Measurements from ENCODE around the gene MSANTD7.
"Not testable (repeated sequence)": the region's sequence is repeated elsewhere in the genome, so short reads cannot be mapped to it uniquely, and the experiment has no call there.

The MSANTD7 gene

GRCh38 chr10:14837003-14837756 lies 926 bp upstream of the MSANTD7 start:
- DNase-seq (ENCODE audit: low spot score), result peak; percentile 8

- DNase-seq (ENCODE audit: low spot score), result no peak
Observed at GRCh38 chr10:14838582-14839304, 637 bp downstream of the MSANTD7 start.

DNA sequence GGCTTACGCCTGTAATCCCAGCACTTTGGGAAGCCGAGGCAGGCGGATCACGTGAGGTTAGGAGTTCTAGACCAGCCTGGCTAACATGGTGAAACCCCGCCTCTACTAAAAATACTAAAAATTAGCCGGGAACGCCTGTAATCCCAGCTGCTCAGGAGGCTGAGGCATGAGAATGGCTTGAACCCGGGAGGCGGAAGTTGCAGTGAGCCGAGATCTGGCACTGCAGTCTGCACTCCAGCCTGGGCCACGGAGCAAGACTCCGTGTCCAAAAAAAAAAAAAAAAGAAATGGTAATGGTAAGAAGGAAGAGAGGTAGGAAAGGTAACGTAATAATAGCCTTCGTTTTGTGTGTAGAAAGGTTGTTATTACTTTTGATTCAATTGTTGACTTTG lies 1.2 kb downstream of the MSANTD7 start:
- no peak for DNase-seq (ENCODE audit: low spot score)

GRCh38 chr10:14840178-14840577 lies 2.1 kb downstream of the MSANTD7 start:
- DNase-seq (ENCODE audit: low spot score), result no peak

DNA sequence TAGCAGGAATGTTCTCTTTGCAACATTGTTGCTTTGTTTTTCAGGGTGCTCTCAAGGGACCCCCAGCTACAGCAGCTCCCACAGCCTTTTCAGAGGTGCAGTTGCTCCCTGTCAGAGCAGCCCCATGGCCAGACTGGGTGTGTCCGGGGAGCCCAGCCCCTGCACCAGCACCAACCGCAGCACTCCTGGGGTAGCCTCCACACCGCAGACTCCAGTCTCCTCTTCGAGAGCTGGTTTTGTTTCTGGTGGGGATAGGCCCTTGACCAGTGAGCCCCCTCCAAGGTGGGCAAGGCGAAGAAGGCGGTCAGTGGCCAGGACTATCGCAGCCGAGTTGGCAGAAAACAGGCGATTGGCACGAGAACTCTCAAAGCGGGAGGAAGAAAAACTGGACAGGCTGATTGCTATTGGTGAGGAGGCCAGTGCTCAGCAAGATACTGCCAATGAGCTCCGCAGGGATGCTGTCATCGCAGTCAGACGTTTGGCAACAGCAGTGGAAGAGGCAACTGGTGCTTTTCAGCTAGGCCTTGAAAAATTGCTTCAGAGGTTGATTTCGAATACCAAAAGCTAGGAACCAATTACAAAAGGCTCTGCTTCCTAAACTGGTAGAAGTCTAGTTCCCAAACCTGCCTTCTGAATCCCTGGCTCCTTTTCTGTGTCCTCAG lies 5.4 kb downstream of the MSANTD7 start:
- no peak for DNase-seq (ENCODE audit: low spot score)

DNA sequence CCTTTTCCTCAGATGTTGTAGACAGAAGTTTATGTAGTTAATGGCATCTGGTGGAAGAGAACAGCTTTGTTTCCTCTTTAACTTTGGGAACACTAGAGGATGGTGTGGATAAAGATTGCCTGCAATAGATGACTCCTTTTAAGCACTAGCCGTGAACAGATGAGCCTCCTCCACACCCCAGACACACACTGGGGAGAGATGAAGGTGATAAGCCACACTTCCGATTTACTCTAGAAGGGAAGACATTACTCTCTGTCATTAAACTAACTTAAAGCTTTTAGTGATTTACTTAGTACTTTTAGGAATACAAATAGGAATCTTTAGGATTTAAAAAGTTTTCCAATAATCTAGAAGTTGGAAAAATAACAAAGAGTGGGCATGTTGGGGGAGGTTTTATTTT lies 6.8 kb downstream of the MSANTD7 start:
- DNase-seq (ENCODE audit: low spot score), result no peak

DNA sequence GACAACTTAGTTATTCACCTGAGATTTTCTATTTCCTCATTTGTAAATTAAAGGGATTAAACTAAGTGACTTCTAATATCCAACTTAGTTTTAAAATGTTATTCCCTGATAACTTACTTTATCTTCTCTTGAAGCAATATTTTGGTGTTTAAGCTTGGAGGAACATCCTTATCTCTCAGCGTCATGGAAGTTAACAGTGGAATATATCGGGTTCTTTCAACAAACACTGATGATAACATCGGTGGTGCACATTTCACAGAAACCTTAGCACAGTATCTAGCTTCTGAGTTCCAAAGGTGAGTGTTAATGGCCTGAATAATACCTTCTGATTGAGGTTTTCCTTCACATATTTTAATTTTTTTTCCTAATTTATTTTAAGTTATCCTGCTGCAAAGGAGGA lies 14.1 kb downstream of the MSANTD7 start:
- DNase-seq (ENCODE audit: low spot score), result no peak

DNA sequence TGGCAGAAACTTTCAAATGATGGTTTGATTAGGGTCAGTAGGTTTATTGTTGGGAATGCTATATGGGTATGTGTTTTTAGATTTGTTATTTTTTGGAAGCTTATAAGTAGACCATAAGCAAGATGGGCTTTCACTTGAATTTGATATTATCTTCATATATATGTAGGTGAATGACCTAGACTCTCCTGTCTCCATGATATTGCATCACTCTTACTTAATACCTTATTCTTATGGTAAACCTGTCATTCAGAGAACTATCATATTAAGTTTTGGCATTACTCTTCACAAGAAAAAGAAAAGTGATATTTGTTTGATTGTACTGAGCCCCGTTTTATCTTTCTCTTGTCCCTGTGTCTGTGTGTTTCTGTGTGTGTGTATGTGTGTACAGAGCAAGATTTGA lies 17.3 kb downstream of the MSANTD7 start:
- DNase-seq (ENCODE audit: low spot score), result no peak

GRCh38 chr10:14858338-14858960 lies 20.3 kb downstream of the MSANTD7 start:
- no peak for DNase-seq (ENCODE audit: low spot score)

- DNase-seq (ENCODE audit: low spot score), result no peak
Observed at GRCh38 chr10:14859043-14859442, 20.9 kb downstream of the MSANTD7 start.

- DNase-seq (ENCODE audit: low spot score), result no peak
Observed at GRCh38 chr10:14859775-14860174, 21.7 kb downstream of the MSANTD7 start.

DNA sequence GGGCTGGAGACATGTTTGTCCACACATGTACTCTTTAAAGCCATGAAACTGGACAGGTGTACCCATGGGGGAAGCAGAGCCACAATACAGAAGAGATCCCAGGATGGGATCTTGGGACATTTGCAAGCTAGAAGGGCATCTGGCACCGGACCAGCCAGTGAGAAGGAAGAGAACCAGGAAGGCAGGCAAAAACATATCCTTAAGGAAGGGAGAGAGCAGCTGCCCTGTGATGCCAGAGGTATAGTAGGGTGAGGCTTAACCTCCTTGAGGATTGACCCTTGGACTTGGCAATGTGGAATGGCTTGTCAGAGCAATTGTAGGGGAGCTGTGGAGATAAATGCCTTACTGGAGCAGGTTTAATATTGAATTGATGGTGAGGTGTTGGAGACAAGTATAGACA lies 22.7 kb downstream of the MSANTD7 start:
- no peak for DNase-seq (ENCODE audit: low spot score)

GRCh38 chr10:14864466-14864865 lies 26.4 kb downstream of the MSANTD7 start:
- not testable (repeated sequence) for DNase-seq (ENCODE audit: low spot score)

GRCh38 chr10:14864871-14865270 lies 26.8 kb downstream of the MSANTD7 start:
- DNase-seq (ENCODE audit: low spot score), result not testable (repeated sequence)

- no peak for DNase-seq (ENCODE audit: low spot score)
Observed at GRCh38 chr10:14873090-14873760, 35.1 kb downstream of the MSANTD7 start.

GRCh38 chr10:14875941-14876340 lies 37.8 kb downstream of the MSANTD7 start:
- no peak for DNase-seq (ENCODE audit: low spot score)

- no peak for DNase-seq (ENCODE audit: low spot score)
Observed at GRCh38 chr10:14876764-14877163, 38.7 kb downstream of the MSANTD7 start.

DNA sequence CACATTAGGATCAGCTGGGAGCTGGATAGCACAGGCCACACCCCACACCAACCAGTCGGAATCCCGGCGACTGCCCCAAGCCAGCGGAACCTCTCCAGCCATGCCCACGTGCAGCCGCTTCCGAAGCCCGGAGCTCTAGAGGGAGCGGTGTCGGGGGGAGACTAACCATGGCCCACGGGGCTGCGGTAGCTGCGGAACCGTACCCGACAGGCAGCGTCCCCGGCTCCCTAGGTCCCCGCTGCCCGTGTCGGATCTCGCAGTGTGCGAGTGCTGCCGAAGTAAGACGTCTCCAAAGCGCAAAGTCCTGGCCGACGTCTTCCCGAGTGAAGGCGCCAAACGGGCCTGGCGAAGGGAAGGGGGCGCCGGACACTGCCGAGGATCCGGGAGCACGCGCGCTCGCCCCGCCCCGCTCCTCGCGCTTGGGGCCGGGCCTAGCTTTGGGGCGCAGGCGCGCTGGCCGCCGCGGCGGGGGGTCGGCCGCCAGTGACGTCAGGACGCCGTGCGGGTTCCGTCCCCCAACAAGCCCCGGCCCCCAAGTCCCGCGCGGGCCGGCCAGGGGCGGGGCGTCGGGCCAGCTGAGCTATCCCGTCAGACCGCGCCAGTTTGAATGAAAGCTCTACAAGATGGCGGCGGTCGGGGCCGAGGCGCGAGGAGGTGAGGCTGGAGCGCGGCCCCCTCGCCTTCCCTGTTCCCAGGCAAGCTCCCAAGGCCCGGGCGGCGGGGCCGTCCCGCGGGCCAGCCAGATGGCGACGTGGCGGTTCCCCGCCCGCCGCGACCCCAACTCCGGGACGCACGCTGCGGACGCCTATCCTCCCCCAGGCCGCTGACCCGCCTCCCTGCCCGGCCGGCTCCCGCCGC lies 40.4 kb downstream of the MSANTD7 start, which contains the start of gene SUV39H2:
Gene SUV39H2 (plus strand): TSS at position 601 of the 858 bp plus-strand sequence. CDS start 23 bp downstream, at position 624.
- DNase-seq (ENCODE audit: low spot score), result peak; percentile 98

DNA sequence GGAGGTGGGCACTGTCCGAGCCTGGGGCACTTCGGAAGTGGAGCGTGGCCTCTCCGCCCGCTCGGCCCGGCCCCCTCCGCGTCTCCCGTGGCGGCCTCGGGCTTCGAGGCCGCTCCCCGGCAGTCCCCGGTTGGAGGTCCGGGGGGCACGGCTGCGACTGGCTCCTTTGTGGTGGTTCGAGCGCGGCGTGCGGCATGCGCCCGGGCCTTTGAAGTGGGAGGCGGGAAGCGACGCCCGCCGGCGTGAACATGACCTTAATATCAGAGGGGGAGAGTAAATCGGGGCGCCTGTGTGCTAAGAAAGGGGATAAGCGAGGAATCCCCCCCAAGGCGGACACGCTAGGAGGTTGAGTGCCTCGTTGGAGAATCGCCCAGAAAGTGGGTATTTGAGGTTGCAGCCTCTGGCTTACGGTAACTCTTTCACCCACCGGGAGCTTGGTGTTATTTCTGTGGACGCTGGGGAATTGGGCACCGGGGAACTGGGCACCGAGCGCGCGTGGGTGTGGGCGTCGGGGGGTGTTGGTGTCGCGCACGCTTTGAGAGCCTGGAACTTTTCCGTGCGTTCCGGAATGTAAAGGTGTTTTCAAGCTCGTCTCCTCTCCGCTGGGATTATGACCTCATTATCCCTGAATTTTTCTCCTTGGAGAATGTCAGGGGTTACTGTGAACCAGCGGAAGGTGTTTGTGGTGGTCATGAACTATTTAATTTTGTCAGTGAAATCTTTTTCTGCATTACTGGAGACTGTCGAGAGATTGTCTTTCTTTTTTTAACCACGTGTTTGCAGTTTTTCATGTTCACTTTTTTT lies 41.2 kb downstream of the MSANTD7 start:
- peak; percentile 3 for DNase-seq (ENCODE audit: low spot score)

DNA sequence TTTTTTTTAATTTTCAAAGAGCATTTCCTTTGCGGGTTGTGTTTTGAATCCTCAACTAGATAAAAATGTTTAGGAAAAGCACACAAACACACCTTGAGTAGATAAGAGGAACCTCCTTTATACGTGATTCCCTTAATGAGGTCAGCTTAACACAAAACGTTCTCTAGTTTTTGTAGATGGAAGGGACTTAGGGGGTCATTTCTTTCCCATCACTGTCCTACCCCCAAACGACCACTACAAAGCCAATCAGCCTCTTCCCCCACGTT lies 41.8 kb downstream of the MSANTD7 start:
- DNase-seq (ENCODE audit: low spot score), result no peak
